ENCODE measurements around the gene ASIC2. TPM values are rescaled to one million over a fixed set of nuclear protein-coding genes. Genes with fewer than 3 reads are reported as not detected.
A peak's percentile ranks its signal among the peaks of the same experiment; 100 is the strongest.

The ASIC2 gene
- polyA plus RNA-seq, 10 donors = 0.11 to 0.40 (median 0.21) TPM

DNA sequence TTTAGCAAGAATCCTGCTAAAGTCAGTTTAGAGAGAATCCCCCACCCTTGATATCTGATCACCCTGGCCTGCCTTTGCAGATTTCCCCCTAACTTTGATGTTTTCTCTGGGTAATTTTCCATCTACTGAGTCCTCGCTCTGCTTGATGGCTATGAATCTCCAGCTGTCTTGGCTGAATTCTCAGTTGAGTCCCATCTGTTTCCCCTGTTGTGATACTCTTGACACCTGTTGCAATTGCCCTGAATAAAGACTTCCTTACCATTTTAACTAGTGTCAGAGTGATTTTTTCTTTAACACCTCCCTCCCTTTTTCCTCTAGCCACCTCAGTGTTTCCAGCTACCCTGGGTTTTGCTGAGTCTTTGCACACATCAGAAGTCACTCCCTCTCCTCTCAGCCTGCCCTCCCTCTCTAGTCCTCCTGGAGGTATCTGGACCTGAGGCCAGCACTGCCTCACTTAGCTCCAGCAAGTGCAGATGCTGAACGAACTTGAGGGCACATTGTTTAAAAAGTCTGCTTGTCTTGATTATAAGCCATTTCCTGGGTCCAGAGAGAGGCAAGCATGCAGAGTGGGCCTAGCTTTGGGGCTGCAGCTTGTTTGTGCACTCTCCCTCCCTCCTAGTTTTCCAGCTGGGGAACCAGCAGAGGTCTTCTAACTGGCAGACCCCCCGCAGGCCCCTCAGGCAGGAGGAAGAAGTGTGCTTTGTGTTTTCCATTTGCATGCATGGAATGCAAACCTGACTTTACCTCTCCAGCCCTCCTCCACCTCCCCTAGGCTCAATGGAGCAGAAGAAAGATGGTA lies 268.2 kb downstream of the ASIC2 start:
- DNase-seq = no peak

- no peak for DNase-seq
These were observed 269.3 kb downstream of the ASIC2 start for GRCh38 chr17:33023790-33024189.

- DNase-seq = peak in 1 of 3 donors; percentile 23
These were observed 271.2 kb downstream of the ASIC2 start for GRCh38 chr17:33021731-33022408.

DNA sequence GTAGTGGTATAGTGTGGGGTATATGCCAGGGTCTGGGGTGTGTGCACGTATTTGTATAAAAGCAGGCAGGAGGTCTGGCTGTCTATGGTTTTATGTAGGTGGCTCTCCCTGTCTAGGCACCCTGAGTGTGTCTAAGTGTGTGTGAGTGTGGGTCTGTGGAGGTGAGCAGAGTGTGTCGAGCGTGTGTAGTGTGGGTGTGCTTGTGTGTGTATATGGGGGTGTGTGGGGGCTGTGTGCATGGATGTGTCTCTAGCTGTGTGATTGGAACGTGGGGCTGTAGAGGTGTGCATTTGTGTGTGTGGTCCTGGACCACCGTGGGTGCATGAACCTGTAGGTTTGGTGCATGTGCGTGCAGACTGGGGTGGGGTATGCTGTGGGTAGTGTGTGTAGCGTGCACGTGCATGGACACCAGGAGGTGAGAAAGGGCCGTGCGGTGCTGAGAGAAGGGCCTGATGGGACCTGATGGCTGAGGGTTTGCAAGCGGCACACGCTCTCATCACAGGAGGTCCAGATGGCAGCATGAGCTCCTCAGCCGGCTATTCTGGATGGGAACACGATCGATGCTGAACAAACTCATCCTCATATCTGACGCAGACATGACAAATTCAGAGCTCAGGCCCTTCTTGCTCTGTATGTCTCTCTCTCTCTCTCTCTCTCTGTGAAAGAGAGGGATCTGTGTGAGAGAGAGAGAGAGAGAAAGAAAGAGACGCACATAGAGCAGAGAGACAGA lies 273.8 kb downstream of the ASIC2 start:
- no peak for DNase-seq

DNA sequence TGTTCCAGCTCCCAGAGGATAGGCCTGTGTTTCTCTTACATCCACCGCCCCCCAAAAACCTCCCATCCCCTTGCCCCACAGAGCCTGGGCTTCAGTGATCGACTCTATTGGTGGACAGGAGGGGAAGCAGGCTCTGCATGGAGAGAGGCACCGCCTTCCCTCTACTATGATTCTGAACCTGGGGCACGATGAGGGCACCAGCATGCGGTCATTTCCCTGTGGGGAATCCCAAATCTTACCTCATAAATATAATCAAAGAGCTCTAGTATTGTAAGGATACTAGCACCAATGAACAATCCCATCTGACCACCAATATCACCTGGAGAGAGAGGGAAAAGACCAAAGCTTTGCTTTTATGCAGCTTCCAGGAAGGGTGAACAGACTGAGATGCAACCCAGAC lies 275.7 kb downstream of the ASIC2 start:
- DNase-seq = no peak

DNA sequence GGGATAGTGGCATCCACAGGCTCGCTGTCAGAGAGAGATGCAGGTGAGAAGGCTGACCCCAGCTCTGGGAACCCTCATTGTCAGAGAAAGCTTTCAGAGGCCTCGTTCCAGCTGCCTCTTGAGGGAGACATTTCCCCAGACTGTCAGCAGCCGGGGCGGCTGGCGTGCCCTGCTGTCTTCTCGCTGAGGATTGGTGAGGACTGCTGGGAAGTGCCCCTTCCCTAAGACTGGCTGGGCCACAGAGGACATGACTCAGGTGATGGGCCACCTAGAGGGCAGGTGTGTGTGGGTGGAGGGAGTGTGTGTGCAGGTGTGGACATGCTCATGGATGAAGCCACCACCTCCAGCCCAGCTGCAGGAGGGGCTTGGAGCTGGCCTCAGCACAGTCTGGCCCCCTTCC lies 276.2 kb downstream of the ASIC2 start:
- DNase-seq = no peak

DNA sequence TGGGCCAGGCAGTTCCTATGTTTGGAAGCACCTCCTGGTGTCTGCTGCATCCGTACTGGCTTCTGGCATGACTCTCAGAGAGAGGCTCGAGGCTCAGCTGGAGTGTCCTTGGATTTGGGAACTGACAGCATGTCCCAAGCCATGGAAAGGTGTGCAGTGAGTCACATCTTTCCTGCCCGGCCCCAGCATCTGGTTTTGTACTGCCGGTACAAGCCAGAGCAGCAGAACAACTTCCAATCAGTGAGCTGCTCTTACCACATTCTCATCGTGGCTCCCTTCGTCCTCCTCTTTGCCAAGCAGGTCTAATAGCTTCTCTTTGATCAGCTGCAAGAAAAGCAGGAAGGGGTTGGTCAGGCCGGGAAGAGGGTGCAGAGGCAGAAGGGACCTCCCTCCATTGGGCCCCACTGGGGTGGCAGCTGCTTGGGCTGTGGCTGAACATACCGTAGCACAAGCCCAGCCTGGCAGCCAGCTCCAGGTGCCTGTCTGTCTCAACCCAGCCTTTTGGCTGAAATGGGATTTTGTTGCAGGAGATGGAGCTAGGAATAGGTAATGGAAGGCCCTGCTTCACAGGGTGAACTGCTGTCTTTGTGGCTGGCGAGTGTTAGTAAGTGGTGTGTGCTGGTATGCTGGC lies 277.3 kb downstream of the ASIC2 start:
- DNase-seq = no peak

DNA sequence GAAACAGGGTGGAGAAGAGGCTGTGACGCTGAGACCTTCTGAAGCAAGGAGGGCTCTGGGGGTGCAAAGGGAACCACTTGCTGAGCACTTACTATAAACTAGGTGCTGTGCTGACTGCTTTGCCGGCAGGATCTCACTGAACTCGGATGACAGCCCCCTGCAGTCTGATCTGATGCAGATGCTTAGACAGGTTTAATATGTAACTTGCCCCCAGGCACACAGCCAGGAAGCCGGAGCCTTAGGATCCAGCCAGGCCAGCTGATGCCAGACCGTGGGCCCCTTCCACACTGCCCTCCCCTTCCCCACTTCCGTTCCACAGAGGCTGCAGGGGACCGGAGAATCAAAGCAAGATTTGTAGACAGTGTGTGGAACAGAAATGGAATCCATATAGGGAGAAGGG lies 278.3 kb downstream of the ASIC2 start:
- no peak for DNase-seq

DNA sequence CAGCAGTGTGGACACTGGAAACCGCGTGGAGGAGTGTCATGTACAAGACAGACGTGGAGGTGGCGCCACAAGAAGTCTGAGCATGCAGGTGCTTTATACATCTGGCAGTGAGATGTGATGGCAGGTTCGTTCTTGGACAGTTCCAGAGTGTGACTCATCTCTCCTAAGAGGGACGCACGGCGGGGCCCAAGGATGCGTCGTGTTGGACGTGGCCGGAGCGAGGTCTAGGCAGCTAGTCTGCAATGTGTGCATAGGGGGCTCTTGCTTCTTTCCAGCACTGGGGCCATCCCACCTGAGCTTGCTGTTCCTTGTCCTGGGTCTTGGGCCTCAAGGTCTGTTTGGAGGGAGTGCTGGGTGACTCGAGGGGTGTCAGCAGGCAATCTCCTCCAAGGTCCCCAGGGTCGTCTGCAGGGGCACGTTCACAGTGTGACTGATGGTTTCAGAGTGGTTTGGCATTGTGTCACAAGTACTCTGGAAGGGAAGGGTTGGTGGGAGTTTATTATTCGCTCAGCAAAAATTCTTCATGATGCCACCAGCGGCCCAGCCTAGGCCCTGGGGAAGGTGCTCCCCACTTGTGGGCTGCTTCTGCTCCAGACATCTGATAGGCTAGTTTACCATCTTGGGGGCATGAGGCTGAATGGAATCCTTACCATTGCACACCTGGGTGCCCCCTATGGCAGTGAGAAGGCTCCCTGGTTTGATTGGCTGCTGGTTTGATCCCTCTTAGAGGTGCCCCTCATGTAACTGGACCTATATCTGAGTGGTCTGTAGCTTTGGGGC lies 279.3 kb downstream of the ASIC2 start:
- no peak for DNase-seq

DNA sequence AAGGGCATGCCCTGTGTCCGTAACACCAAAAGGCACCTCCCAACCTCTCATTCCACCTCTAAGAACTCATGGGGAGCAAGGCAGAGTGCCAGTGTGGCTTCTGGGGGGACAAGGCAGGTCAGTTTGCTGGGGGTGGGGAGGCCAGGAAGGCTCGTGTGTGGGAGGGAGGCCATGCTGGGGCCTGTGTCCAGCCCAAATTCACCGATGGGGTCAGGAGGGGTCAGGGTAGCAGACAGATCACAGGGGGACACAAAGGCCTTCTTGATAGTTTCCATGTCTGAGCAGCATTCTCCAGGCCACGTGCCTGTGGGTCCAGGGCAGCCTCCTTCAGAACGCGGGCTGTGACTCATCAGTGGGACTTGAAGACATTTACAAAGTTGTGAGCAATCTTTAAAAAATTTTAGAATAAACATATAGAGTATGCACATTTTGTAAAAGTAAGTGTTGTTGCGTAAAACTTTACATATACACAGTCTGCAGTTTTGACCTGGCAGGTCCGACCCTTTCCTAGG lies 280.5 kb downstream of the ASIC2 start:
- peak in 1 of 3 donors; percentile 89 for DNase-seq

DNA sequence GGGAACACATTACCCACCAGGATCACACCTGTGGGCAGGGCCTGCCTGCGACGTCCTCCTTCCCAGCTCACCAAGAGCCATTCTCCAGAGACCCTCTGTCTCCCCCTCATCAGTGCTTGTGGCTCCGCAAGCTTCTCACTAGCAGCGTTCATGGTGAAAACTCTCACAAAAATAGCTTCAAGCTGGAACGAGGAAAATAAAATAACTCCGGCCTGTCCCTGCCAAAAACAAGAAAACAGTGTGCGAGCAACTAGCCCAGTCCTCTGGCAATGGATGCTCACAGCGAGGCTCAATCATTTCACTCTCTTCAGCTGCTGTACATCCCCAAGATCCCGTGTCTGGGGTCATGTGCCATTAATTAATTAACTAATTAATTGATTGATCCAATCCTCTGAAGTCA lies 283.5 kb downstream of the ASIC2 start:
- no peak for DNase-seq

DNA sequence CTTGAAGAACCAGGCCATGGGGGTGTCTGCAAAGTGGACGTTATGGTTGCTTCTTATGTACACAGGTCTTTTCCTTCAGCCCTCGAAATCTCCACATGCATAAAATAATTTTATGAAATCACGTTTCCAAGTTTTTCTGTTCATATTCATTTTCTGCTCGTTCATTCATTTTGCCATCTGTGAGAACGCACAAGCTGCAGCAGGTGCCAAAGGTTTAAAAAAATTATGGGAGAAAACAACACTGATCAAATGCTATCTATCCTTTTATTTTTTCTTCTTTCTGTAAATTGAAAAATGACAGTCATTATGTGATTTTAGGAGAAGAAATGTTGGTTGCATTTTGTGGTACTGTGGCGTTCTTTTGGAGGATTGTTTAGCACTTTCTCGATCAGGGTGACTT lies 285.9 kb downstream of the ASIC2 start:
- no peak for DNase-seq

GRCh38 chr17:33002246-33002645 lies 290.8 kb downstream of the ASIC2 start:
- DNase-seq = no peak

- DNase-seq = no peak
These were observed 294.2 kb downstream of the ASIC2 start for GRCh38 chr17:32998887-32999228.

DNA sequence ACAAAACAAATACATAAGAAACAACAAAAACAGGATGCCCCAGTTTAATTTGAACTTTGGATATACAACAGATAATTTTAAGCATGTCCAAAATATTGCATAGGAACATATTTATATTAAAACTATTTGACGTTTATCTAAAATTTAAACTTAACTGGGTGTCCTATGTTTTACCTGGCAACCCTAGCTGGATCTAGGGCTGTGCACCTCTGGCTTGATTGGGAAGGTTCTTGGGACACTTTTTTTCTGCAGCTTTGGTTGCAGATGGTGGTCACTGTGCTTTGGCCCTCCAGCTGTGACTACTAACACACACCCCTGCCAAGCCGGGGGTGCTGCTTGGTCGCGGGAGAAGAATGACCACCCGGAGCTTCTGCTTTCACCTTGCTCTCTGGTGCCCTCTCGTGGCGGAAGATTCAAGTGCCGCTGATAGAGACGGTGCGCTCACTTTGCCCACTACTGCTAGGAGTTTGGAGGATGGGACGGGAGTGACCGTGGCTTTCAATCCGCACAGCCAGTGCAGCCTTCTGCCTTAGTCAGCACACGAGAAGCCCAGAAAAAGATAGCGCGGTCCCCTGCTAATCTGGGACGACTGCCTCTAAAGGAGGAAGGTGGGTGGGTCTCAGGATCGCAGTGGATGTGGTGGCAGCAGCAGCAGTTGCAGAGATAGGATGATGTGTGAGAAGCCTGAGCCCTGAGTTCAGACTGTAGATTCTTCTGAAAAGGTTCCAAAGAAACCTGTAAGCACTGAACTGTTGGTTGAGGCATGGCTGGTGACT lies 294.8 kb downstream of the ASIC2 start:
- DNase-seq = peak; percentile 55 to 78 (median 66)

- DNase-seq = no peak
These were observed 297.6 kb downstream of the ASIC2 start for GRCh38 chr17:32995416-32996045.

DNA sequence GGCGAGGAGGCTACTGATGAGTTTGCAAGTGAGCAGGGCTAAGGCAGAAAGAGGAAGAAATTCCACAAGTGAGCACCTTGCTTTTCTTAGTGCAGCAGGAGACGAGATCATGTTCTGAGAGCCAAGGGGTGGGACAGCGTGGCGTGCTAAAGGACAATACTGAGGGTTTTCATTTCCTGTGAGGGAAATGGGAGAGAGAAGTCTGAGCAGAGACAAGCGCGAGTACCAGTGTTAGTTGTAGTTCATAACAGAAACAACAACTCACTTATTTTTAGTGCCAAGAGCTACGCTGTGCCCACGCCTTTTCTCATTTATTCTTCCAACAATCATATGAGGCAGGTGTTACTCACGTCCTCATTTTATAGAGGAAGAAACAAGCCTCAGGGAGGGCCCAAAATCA lies 299.1 kb downstream of the ASIC2 start:
- DNase-seq = no peak

- DNase-seq = peak; percentile 8 to 34 (median 19)
These were observed 300.6 kb downstream of the ASIC2 start for GRCh38 chr17:32992321-32993033.

GRCh38 chr17:32988481-32989101 lies 304.5 kb downstream of the ASIC2 start:
- DNase-seq = no peak

All from muscle of back (tissue), 11 donors.